ENCODE results near the gene GPBP1.

DNA sequence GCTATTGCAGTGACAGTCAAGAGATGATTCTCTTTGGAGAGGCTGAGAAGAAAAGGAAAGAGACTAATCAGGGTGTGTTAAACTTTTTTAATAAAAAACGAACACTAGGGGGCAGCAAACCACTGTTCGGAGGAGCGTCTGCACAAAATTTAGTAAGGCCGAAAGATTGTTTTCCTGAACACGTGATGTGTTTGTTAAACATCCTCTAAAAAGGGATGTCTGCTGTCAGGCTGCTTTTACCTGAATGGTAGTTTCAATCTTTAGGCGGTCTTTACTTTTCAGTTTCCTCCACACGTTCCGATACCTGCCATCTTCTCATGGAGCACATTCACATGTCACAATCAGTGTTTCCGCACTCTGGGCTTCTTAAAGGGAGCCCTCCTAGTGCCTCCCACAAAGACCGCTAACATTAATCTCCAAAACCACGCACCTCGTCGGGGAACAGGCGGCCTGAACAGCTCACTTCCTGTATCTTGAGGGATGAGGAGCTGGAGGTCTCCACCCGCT is 125.2 kb downstream of the GPBP1 start:
- TF ChIP-seq, protein P1, sequence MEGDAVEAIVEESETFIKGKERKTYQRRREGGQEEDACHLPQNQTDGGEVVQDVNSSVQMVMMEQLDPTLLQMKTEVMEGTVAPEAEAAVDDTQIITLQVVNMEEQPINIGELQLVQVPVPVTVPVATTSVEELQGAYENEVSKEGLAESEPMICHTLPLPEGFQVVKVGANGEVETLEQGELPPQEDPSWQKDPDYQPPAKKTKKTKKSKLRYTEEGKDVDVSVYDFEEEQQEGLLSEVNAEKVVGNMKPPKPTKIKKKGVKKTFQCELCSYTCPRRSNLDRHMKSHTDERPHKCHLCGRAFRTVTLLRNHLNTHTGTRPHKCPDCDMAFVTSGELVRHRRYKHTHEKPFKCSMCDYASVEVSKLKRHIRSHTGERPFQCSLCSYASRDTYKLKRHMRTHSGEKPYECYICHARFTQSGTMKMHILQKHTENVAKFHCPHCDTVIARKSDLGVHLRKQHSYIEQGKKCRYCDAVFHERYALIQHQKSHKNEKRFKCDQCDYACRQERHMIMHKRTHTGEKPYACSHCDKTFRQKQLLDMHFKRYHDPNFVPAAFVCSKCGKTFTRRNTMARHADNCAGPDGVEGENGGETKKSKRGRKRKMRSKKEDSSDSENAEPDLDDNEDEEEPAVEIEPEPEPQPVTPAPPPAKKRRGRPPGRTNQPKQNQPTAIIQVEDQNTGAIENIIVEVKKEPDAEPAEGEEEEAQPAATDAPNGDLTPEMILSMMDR (IDR thresholded peaks at IDR 0.05; ENCODE audit: low read depth, low read length, poor library complexity, severe bottlenecking), result peak; percentile 68
- TF ChIP-seq EZH2phosphoT487 (IDR thresholded peaks at IDR 0.05; ENCODE audit: borderline replicate concordance, low read length), result no peak
